Skeletal muscle satellite cell (primary cell): Measurements from ENCODE around the gene AGRP. TPM values are rescaled to one million over a fixed set of nuclear protein-coding genes. Genes with fewer than 3 reads are reported as not detected.

Experiments
- H3K27me3 ChIP-seq: 2 replicates; pipeline ENCODE4 v1.7.0; 2013; ENCODE audit warnings: low read length; ENCODE audit not compliant: control insufficient read depth, insufficient read depth
- H3K36me3 ChIP-seq: 2 replicates; pipeline ENCODE4 v1.7.0; 2013; ENCODE audit warnings: mild to moderate bottlenecking, control low read depth, low read length; ENCODE audit not compliant: insufficient read depth
- H3K4me1 ChIP-seq: 2 replicates; pipeline ENCODE4 v1.7.0; 2013; ENCODE audit warnings: low read length; ENCODE audit not compliant: control insufficient read depth, insufficient read depth
- H3K4me2 ChIP-seq: 2 replicates; pipeline ENCODE4 v1.7.0; 2013; ENCODE audit warnings: mild to moderate bottlenecking, low read length
- H3K4me3 ChIP-seq: 2 replicates; pipeline ENCODE4 v1.7.0; 2013; ENCODE audit warnings: low read length
- H3K9ac ChIP-seq: 2 replicates; pipeline ENCODE4 v1.7.0; 2013; ENCODE audit warnings: mild to moderate bottlenecking, low read depth, low read length, moderate library complexity
- H3K9me3 ChIP-seq: replicated peaks from 2 replicates; pipeline ENCODE4 v1.7.0; 2013; ENCODE audit warnings: mild to moderate bottlenecking, control low read depth, low read length
- total RNA-seq: library from RNA; depleted of rRNA; stranded (reverse); fragments of >200 nt; gene quantifications from 2 replicates; pipeline ENCODE4 v1.2.3, GENCODE V29; 2012; rRNA removed

The AGRP gene, protein sequence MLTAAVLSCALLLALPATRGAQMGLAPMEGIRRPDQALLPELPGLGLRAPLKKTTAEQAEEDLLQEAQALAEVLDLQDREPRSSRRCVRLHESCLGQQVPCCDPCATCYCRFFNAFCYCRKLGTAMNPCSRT
- not detected in 2 replicates for total RNA-seq

DNA sequence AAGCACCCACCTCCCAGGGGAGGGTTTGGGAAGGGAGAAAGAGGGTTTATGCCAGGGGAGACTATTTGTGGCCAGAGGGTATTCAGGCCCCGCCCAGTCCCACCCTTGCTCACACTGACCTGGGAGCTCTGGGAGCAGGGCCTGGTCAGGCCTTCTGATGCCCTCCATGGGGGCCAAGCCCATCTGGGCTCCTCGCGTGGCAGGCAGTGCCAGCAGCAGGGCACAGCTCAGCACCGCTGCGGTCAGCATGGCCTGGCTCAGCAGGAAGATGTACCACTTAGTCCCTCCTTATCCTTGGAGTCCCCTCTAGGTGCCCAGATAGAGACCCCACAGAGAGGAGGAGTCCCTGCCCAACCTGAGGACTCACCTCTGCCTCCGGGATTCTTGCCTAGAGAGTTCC is at the start of gene AGRP:
AGRP (minus strand) TSS at position 398 of the 400 bp plus-strand sequence; CDS start at position 249, 149 bp downstream.
- H3K4me3 ChIP-seq = peak within 1 kb of the TSS; percentile 81
- no peaks in the 10 kb centered on the region for H3K27me3 ChIP-seq
- peaks cover 18% of the 10 kb centered on the region for H3K4me1 ChIP-seq
- peak within 1 kb of the TSS; percentile 96 for H3K4me2 ChIP-seq
- no peaks in the 10 kb centered on the region for H3K9me3 ChIP-seq
- H3K9ac ChIP-seq = peak within 1 kb of the TSS; percentile 82
- H3K36me3 ChIP-seq = no peaks in the 10 kb centered on the region

DNA sequence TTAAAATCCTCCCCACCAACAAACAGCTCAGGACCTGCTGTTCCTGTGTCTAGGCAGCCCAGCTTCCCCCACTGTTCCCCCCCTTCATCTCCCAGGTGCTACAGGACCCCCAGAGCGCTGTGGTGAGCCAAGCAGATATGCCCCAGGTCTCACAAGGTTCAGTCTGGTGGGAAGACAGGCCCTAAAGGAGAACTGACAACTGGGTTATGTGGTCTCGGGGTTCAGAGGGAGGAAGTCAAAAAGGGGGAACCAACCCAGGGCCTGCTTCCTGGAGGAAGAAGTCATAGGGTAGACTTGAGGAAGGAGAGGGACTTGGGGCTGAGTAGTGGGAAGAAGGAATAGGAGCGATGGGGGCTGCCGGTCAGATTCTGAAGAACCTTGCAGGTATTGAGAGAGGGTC is 47.9 kb upstream of the AGRP start:
- peaks cover 30% of the 10 kb centered on the region for H3K4me1 ChIP-seq
- no peaks in the 10 kb centered on the region for H3K27me3 ChIP-seq
- no peaks in the 10 kb centered on the region for H3K9me3 ChIP-seq
- peak overlapping the region; percentile 95 for H3K4me2 ChIP-seq
- H3K9ac ChIP-seq = peak overlapping the region; percentile 33
- H3K4me3 ChIP-seq = peak overlapping the region; percentile 83
- H3K36me3 ChIP-seq = peaks cover 3% of the 10 kb centered on the region

DNA sequence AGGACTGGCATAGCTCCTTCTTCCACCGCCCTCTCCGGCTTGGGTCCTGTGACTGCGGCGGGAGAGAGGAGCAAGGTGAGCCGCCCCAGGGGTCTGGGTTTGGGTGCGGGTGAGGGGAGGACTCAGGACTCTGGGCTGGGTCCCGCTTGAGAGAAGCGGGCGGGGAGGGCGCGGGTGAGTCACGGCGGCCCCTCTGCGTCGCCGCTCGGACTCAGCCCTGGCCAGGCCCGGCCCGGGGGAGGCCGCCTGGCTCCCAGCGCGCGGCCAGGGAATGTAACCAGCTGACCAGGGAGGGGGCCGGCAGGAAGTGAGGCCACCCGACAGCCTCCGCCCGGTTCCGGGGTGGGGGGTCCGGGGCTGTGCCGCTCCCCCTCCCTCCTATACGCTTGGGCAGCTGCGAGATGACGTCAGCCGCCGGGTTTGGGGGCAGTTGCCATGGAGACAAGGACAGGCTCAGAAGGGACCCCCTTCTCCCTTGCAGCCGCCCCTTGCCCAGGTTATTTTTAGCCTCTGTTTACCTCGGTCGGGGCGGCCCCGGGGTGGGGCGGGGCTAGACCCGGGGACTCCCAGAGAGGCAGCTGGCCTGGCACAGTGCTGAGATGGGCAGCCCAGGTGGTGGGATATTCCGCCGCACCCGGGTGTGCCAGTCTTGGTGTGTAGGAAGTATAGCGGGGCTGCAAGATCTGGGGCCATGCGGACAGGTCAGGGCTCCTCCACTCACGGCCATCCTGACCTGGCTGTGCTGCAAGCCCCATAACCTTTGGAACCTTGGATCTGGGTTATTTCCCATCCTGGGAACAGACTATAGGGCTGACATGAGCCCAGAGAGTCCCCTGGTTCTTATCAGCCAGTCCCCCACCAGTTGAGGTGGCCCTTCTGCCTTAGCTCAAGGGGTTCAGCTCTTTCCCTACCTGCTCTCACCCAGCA is 46.9 kb upstream of the AGRP start:
- Histone ChIP-seq H3K9me3 (no peaks in the 10 kb centered on the region), H3K27me3 (no peaks in the 10 kb centered on the region), H3K4me2 (peak overlapping the region; percentile 95), H3K4me3 (peak overlapping the region; percentile 83), H3K9ac (peak overlapping the region; percentile 91), H3K36me3 (peaks cover 3% of the 10 kb centered on the region), H3K4me1 (peaks cover 30% of the 10 kb centered on the region)

DNA sequence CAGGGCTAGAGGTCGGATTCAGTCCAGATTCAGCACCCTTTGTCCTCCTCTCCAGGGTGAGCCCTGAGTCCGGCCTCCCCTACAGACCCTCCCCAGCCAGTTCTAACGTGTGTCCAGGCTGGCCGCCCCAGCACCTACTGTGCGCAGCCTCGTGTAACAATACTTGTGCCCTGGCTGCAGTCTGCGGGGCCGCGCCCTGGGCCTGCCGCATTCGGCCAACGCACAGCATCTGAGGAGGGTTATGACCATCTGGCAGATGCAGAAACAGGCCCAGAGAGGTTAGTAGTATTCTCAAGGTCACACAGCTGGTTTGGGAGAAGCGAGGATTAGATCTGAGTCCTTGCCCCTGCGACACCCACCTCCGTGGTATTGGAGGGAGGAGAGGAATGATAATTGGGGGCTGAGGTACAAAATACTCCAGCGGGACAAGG is 46.2 kb upstream of the AGRP start:
- Histone ChIP-seq H3K4me3 (peak overlapping the region; percentile 83), H3K4me1 (peaks cover 30% of the 10 kb centered on the region), H3K4me2 (peak overlapping the region; percentile 95), H3K9me3 (no peaks in the 10 kb centered on the region), H3K27me3 (no peaks in the 10 kb centered on the region), H3K36me3 (no peaks in the 10 kb centered on the region), H3K9ac (peak overlapping the region; percentile 91)

DNA sequence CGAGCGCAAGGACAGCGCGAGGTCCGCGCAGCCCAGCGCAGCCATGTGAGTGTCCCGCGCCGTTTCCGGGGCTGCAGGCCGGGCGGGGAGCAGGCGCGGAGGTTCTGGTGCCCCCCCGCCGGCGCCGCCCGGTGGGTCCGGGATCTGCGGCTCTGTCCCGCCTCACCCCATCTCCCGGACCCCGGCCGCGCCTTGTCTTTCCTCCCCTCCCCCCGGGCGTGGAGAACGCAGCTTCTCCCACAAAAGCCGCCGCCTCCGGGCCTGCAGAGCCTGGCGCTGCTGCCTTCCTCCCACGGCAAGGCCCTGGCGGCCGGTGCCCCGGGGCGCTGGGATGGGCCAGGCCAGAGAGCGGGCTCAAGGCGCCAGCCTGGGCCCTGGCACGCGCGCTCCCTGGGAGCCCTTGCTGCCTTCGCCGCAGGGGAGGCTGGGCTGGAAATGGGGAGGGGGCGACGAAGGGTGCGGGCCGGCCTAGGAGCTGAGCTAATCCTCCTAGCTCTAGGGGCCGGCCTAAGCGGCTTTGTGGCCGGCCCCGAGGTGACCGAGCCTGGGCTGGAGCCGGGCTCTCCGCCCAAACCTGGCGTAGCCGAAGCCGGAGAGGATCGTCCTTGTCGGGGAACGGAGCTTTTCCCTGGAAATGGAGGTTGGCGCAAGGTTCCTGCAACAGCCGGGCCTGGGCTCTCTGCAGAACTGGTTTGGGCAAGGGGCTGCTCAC is 45.7 kb upstream of the AGRP start:
- H3K4me1 ChIP-seq = peaks cover 30% of the 10 kb centered on the region
- H3K9ac ChIP-seq = peak overlapping the region; percentile 91
- H3K36me3 ChIP-seq = no peaks in the 10 kb centered on the region
- peak overlapping the region; percentile 95 for H3K4me2 ChIP-seq
- no peaks in the 10 kb centered on the region for H3K27me3 ChIP-seq
- no peaks in the 10 kb centered on the region for H3K9me3 ChIP-seq
- H3K4me3 ChIP-seq = peak overlapping the region; percentile 83

DNA sequence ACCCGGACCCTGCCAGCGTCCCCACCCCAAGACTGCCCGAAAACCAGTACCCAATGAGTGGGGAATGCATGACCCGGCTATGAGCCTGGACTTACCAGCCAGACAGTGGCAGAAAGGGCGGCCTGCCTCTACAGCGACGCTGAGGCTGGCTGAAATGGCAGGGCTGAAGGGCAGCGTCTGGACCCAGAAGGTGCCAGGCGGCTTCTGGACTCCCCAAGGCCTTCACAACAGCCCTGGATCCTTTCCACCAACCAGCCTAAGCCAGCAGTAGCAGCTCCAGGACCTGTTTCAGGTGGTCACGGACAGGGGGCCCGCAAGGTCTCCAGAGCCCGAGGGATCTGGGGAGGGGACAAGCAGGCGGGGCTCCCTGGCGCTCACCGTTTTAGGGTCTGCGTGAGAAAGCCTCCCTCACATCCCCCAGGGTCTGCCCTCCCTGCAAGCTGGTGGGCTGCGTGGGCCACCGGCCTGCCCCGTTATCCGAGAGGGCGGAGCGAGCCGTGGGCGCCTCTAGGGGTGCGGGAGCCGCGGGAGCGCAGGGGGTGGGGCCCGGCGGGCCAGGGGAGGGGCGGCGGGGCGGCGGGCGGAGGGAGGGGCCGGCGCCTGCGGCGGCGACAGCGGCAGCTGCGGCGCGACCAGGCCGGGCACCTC is 45.0 kb upstream of the AGRP start, which contains the start of gene RIPOR1:
RIPOR1 (plus strand) TSS at position 608 of the 648 bp plus-strand sequence. CDS start 9,618 bp downstream, outside the sequence.
- peak within 1 kb of the TSS; percentile 83 for H3K4me3 ChIP-seq
- no peaks in the 10 kb centered on the region for H3K36me3 ChIP-seq
- peaks cover 30% of the 10 kb centered on the region for H3K4me1 ChIP-seq
- H3K9me3 ChIP-seq = no peaks in the 10 kb centered on the region
- H3K9ac ChIP-seq = peak within 1 kb of the TSS; percentile 91
- H3K27me3 ChIP-seq = no peaks in the 10 kb centered on the region
- peak within 1 kb of the TSS; percentile 95 for H3K4me2 ChIP-seq

DNA sequence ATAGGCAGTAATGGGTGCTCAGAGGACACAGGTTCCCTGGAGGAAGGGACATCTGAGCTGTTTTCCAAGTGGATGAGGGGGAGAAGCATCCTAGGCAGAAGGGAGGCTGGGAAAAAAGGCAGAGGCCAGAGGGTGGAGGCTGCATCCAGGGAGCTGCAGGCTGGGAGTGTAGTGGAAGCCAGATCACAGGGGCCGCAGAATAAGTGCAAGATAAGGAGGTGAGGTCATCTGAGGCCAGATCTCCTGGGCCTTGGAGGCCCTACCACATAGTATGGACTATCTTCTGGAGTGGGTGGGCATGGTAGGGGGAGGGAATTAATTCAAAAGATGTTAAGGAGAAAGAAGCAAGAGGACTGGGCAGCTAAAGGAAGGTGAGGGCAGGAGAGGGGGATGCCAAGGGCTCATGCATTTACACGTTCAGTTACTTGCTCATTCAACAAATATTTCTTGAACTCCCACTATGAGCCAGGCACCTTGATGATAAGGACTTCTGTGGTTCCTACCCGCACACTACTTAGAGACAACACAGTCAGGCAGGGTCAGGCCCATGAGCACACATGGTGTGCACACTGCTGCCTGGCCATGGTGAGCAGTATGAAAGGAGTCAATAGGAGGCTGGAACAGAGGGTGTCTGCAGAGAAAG is 42.9 kb upstream of the AGRP start:
- H3K9me3 ChIP-seq = no peaks in the 10 kb centered on the region
- H3K4me2 ChIP-seq = no peak overlapping the region
- no peak overlapping the region for H3K4me3 ChIP-seq
- H3K9ac ChIP-seq = no peak overlapping the region
- H3K4me1 ChIP-seq = peaks cover 27% of the 10 kb centered on the region
- no peaks in the 10 kb centered on the region for H3K36me3 ChIP-seq
- no peaks in the 10 kb centered on the region for H3K27me3 ChIP-seq

DNA sequence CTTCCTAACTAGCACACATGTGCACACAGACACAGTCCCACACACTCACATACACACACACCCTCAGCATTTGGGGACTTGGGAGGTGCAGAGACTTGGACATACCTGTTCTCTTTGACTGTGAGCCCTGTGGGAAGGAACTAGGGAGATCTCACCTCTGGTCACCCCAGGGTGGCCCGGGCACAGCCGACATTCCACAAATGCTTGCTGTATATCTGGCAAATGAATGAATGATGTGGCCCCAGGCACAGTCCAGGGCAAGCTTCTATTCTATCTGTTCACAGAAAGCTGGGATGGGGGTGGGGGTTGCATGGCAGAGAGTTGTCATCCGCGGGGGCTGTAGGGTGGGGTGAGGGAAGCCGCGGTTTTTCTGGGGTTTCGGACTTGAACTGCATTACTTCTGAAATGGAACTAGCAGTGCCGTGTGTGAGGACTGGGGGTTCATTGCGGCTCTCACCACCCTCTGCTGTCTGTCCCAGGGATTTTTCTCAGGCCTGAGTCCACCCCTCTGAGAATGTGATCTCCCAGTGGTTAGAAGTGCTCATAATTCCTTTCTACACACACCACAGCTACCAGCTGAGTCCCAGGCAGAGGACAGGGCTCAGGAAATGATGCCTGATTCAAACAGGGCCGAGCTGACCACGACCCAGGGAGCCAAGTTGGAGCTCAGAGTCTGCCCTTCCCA is 42.0 kb upstream of the AGRP start:
- H3K27me3 ChIP-seq = no peaks in the 10 kb centered on the region
- H3K4me1 ChIP-seq = peaks cover 18% of the 10 kb centered on the region
- no peaks in the 10 kb centered on the region for H3K9me3 ChIP-seq
- H3K36me3 ChIP-seq = no peaks in the 10 kb centered on the region
- H3K9ac ChIP-seq = no peak overlapping the region
- H3K4me2 ChIP-seq = no peak overlapping the region
- no peak overlapping the region for H3K4me3 ChIP-seq

DNA sequence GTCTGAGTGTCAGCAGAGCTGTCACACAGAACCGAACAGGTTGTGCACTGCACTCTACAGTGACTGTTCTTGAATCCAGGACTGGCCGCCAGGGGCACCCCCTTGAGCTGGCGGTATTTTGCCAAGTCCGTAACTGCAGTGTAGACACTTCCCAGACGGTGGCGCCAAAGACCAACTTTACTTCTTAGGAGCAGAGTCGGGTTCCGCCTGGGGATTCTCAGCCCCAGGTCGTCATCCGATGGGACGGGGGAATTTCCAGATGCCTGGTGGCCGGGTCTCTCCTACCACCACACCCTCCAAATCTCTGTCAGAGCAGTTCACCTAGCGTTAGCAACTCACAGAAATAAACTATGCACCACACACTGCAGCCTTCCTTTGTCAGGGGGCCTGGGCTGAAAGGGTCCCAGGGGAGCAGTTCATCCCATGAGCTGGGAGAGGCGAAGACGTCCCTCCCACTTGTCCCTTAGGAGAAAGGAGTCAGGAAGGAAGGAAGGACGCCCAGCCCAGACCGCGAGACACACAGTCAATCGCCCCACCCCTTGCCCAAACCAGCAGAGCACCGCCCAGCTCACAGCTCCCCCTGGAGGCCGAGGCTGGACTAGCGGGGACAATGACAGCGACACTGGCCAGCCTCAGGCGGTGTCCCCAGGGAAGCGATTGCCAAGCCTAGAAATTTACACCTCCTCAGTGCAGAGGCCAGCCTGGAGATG is 37.9 kb upstream of the AGRP start:
- Histone ChIP-seq H3K9me3 (no peaks in the 10 kb centered on the region), H3K4me1 (peaks cover 6% of the 10 kb centered on the region), H3K4me3 (peak overlapping the region; percentile 73), H3K36me3 (no peaks in the 10 kb centered on the region), H3K27me3 (no peaks in the 10 kb centered on the region), H3K4me2 (peak overlapping the region; percentile 95), H3K9ac (peak overlapping the region; percentile 82)

DNA sequence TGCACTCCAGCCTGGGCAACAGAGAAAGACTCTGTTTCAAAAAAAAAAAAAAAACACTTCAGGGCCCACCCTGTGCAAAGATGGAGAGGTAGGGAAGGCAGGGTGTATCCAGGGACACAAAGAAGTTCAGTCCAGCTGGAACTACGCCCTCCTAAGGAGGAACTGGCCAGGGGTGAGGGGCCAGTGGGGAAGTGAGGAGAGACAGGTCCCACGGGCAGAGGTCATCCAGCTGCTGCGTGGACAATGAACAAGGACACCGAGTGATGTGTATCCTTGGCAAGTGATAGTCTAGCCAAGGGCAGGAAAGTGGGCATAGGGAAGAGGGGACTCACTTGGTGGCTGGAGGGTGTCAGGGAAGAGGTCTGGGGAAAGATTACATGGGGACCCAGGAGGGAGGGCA is 35.9 kb upstream of the AGRP start:
- H3K36me3 ChIP-seq = no peaks in the 10 kb centered on the region
- peaks cover 10% of the 10 kb centered on the region for H3K4me1 ChIP-seq
- no peaks in the 10 kb centered on the region for H3K9me3 ChIP-seq
- H3K4me3 ChIP-seq = no peak overlapping the region
- H3K4me2 ChIP-seq = no peak overlapping the region
- no peak overlapping the region for H3K9ac ChIP-seq
- H3K27me3 ChIP-seq = no peaks in the 10 kb centered on the region
